IMR-90 (cell line): ENCODE data around the gene TIE1. TPM values are rescaled to one million over a fixed set of nuclear protein-coding genes. Genes with fewer than 3 reads are reported as not detected.

ENCODE experiments used
- ATAC-seq: fragments of 200-7000 bp; cut with Tn5 transposase; 2 replicates; pipeline ENCODE4 v1.9.1; 2020; ENCODE audit warnings: low read depth, mild to moderate bottlenecking, moderate library complexity
- BruUV-seq: library from RNA; stranded (reverse); fragments of 400-500 nt; replicated peaks from 2 replicates; lab custom pipeline; 2021; lab: Mats Ljungman, UMichigan
- CTCF ChIA-PET: fragments of 300-600 bp; formaldehyde crosslinking; extraction: SDS; loops from one replicate; lab custom pipeline; 2021; ENCODE audit warnings: antibody characterized with exemption; lab: Yijun Ruan, JAX
- POLR2A ChIA-PET: fragments of 300-600 bp; sonication (Branson Sonifier 250); formaldehyde crosslinking; loops from one replicate; lab custom pipeline; 2022; ENCODE audit warnings: antibody characterized with exemption; ENCODE audit not compliant: unreplicated experiment; lab: Charles Lee
- DNase-seq: peaks from one replicate; pipeline ENCODE4 v3.0.0; 2013
- H2AFZ ChIP-seq: replicated peaks from 2 replicates; pipeline ENCODE3; 2013; ENCODE audit warnings: low read length, mild to moderate bottlenecking; ENCODE audit not compliant: poor library complexity
- H2AK5ac ChIP-seq: 2 replicates; pipeline ENCODE4 v1.6.1; 2013; ENCODE audit warnings: low read depth, low read length, inconsistent platforms
- H2AK9ac ChIP-seq: replicated peaks from 2 replicates; pipeline ENCODE3; 2013; ENCODE audit warnings: mild to moderate bottlenecking, low read depth, low read length, moderate library complexity; ENCODE audit not compliant: poor library complexity
- H2BK120ac ChIP-seq: 2 replicates; pipeline ENCODE4 v1.6.1; 2013; ENCODE audit warnings: low read depth, low read length, inconsistent platforms
- H2BK15ac ChIP-seq: 3 replicates; pipeline ENCODE4 v1.6.1; 2013; ENCODE audit warnings: low read depth, low read length, inconsistent platforms
- H2BK20ac ChIP-seq: 2 replicates; pipeline ENCODE4 v1.6.1; 2013; ENCODE audit warnings: low read depth, mild to moderate bottlenecking, inconsistent platforms, low read length, moderate library complexity
- H2BK5ac ChIP-seq: 2 replicates; pipeline ENCODE4 v1.6.1; 2013; ENCODE audit warnings: mild to moderate bottlenecking, low read depth, low read length, inconsistent platforms; ENCODE audit not compliant: poor library complexity, severe bottlenecking
- H3K14ac ChIP-seq: replicated peaks from 2 replicates; pipeline ENCODE4 v1.6.1; 2013; ENCODE audit warnings: low read depth, low read length, inconsistent platforms
- H3K18ac ChIP-seq: 2 replicates; pipeline ENCODE4 v1.6.1; 2013; ENCODE audit warnings: low read depth, low read length, control low read depth
- H3K23ac ChIP-seq: 2 replicates; pipeline ENCODE4 v1.6.1; 2013; ENCODE audit warnings: low read depth, low read length, inconsistent platforms
- H3K27ac ChIP-seq: 2 replicates; pipeline ENCODE4 v1.5.1; 2013; ENCODE audit warnings: mild to moderate bottlenecking, control low read depth, low read length; ENCODE audit not compliant: insufficient read depth
- H3K27me3 ChIP-seq: 2 replicates; pipeline ENCODE4 v1.6.1; 2013; ENCODE audit warnings: low read length; ENCODE audit not compliant: control insufficient read depth, insufficient read depth
- H3K36me3 ChIP-seq: 2 replicates; pipeline ENCODE4 v1.6.1; 2013; ENCODE audit warnings: low read length, mixed read lengths; ENCODE audit not compliant: control insufficient read depth, insufficient read depth
- H3K4ac ChIP-seq: 2 replicates; pipeline ENCODE4 v1.6.1; 2013; ENCODE audit warnings: low read depth, low read length, inconsistent platforms
- H3K4me1 ChIP-seq: 2 replicates; pipeline ENCODE4 v1.6.1; 2013; ENCODE audit warnings: low read length, mixed read lengths; ENCODE audit not compliant: control insufficient read depth, insufficient read depth
- H3K4me2 ChIP-seq: 2 replicates; pipeline ENCODE4 v1.6.1; 2013; ENCODE audit warnings: low read depth, mild to moderate bottlenecking, control low read depth, low read length, moderate library complexity
- H3K4me3 ChIP-seq: 2 replicates; pipeline ENCODE4 v1.5.1; 2013; ENCODE audit warnings: low read depth, mild to moderate bottlenecking, control low read depth, low read length, moderate library complexity; ENCODE audit not compliant: insufficient read depth
- H3K56ac ChIP-seq: 2 replicates; pipeline ENCODE4 v1.6.1; 2013; ENCODE audit warnings: low read length, inconsistent platforms; ENCODE audit not compliant: insufficient read depth; ENCODE audit errors: extremely low read depth
- H3K79me1 ChIP-seq, 2 experiments: 2 replicates each; pipeline ENCODE4 v1.6.1; 2013; ENCODE audit warnings: low read length in 2 of 2, inconsistent platforms in 1 of 2, low read depth in 1 of 2
- H3K9ac ChIP-seq: 2 replicates; pipeline ENCODE4 v1.6.1; 2013; ENCODE audit warnings: low read depth, low read length, control low read depth
- H3K9me1 ChIP-seq: 2 replicates; pipeline ENCODE4 v1.6.1; 2013; ENCODE audit warnings: low read length, inconsistent platforms; ENCODE audit not compliant: insufficient read depth
- H3K9me3 ChIP-seq: 2 replicates; pipeline ENCODE4 v1.6.1; 2013; ENCODE audit warnings: low read length; ENCODE audit not compliant: control insufficient read depth, insufficient read depth
- H4K20me1 ChIP-seq: 2 replicates; pipeline ENCODE4 v1.6.1; 2013; ENCODE audit warnings: low read length, inconsistent platforms; ENCODE audit not compliant: insufficient read depth
- H4K5ac ChIP-seq: 2 replicates; pipeline ENCODE4 v1.6.1; 2013; ENCODE audit warnings: mild to moderate bottlenecking, low read depth, low read length, control low read depth
- H4K8ac ChIP-seq, 2 experiments: 2 replicates each; pipeline ENCODE4 v1.6.1; 2013; ENCODE audit warnings: low read depth in 2 of 2, low read length in 2 of 2, control low read depth in 1 of 2, inconsistent platforms in 1 of 2
- H4K91ac ChIP-seq: 2 replicates; pipeline ENCODE4 v1.6.1; 2013; ENCODE audit warnings: low read depth, low read length, inconsistent platforms; ENCODE audit not compliant: insufficient read depth
- BHLHE40 ChIP-seq: fragments of 150-350 bp; IDR thresholded peaks from 2 replicates; pipeline ENCODE4 v1.6.1; 2016; ENCODE audit warnings: mild to moderate bottlenecking, low read depth, low read length
- CEBPB ChIP-seq: IDR thresholded peaks from 2 replicates; pipeline ENCODE4 v1.6.1; 2012; ENCODE audit warnings: low read depth, low read length, improper control_type of control experiment
- CHD1 ChIP-seq: IDR thresholded peaks from 2 replicates; pipeline ENCODE4 v1.6.1; 2012; ENCODE audit warnings: low read depth, low read length, improper control_type of control experiment
- FOS ChIP-seq: fragments of 150-350 bp; IDR thresholded peaks from 2 replicates; pipeline ENCODE4 v1.6.1; 2016; ENCODE audit warnings: low read depth, low read length
- MAFK ChIP-seq: IDR thresholded peaks from 2 replicates; pipeline ENCODE4 v1.6.1; 2012; ENCODE audit warnings: low read depth, low read length, improper control_type of control experiment
- MAZ ChIP-seq: IDR thresholded peaks from 2 replicates; pipeline ENCODE4 v1.6.1; 2012; ENCODE audit warnings: low read depth, mild to moderate bottlenecking, low read length, improper control_type of control experiment, moderate library complexity, borderline replicate concordance
- MXI1 ChIP-seq: IDR thresholded peaks from 2 replicates; pipeline ENCODE4 v1.6.1; 2012; ENCODE audit warnings: low read depth, mild to moderate bottlenecking, low read length, moderate library complexity, borderline replicate concordance
- NFE2L2 ChIP-seq: fragments of 150-350 bp; IDR thresholded peaks from 2 replicates; pipeline ENCODE4 v1.6.1; 2016; ENCODE audit warnings: low read depth, mild to moderate bottlenecking, low read length
- POLR2A ChIP-seq: IDR thresholded peaks from 2 replicates; pipeline ENCODE4 v1.6.1; 2012; ENCODE audit warnings: mild to moderate bottlenecking, low read depth, low read length
- RAD21 ChIP-seq: IDR thresholded peaks from 2 replicates; pipeline ENCODE4 v1.6.1; 2012; ENCODE audit warnings: low read length, improper control_type of control experiment
- RCOR1 ChIP-seq: IDR thresholded peaks from 2 replicates; pipeline ENCODE4 v1.6.1; 2012; ENCODE audit warnings: mild to moderate bottlenecking, low read length, improper control_type of control experiment; ENCODE audit not compliant: insufficient replicate concordance
- RFX5 ChIP-seq: IDR thresholded peaks from 2 replicates; pipeline ENCODE4 v1.8.0; 2012; ENCODE audit warnings: low read depth, mild to moderate bottlenecking, low read length, moderate library complexity
- SMC3 ChIP-seq: fragments of 150-350 bp; IDR thresholded peaks from 2 replicates; pipeline ENCODE4 v1.6.1; 2016; ENCODE audit warnings: low read depth, mild to moderate bottlenecking, antibody characterized with exemption, low read length, moderate library complexity
- WGBS, 2 experiments: methylation state at CpG; one replicate each; pipeline versions ENCODE4 v1.1.5 to v1.1.7; 2013; ENCODE audit warnings: missing lambda C conversion rate in 2 of 2; ENCODE audit not compliant: insufficient read length in 1 of 2; ENCODE audit errors: extremely low coverage in 2 of 2; 5-methylcytosine and 5-hydroxymethylcytosine counted together
- dilution Hi-C: fragments of 300-500 bp; cut with HindIII; formaldehyde crosslinking; loops from one replicate; pipeline ENCODE4 v1.14.3; 2018; ENCODE audit warnings: low sequenced_read_pairs; ENCODE audit not compliant: unreplicated experiment
- in situ Hi-C: fragments of 300-500 bp; cut with MboI; formaldehyde crosslinking; loops from 3 replicates; pipeline ENCODE4 v1.14.3; 2019; ENCODE audit warnings: low sequenced_read_pairs, inconsistent platforms, mixed read lengths
- intact Hi-C: fragments of 100-400 bp; cut with micrococcal nuclease; formaldehyde crosslinking; loops from 2 replicates; pipeline ENCODE4 v1.10.0; 2022
- polyA plus RNA-seq, 3 experiments: library from polyadenylated mRNA; depleted of rRNA; stranded (reverse); fragments of >200 nt; gene quantifications; 2 replicates each; pipeline ENCODE4 v1.2.3, GENCODE V29; 2012; ENCODE audit warnings: low replicate concordance in 1 of 3
- total RNA-seq: library from RNA; depleted of rRNA; stranded (reverse); fragments of >200 nt; gene quantifications from 2 replicates; pipeline ENCODE4 v1.2.3, GENCODE V29; 2012
- TF ChIP-seq, protein P1 (sequence below): fragments of 150-350 bp; IDR thresholded peaks from 2 replicates; pipeline ENCODE4 v1.6.1; 2017; ENCODE audit warnings: mild to moderate bottlenecking, antibody characterized with exemption, low read length, low read depth
- TF ChIP-seq, protein P2 (sequence below): fragments of 150-350 bp; IDR thresholded peaks from 2 replicates; pipeline ENCODE4 v1.6.1; 2016; ENCODE audit warnings: low read depth, mild to moderate bottlenecking, low read length, moderate library complexity, borderline replicate concordance
- TF ChIP-seq, protein P3 (sequence below): conservative IDR thresholded peaks from 2 replicates; pipeline ENCODE4 v1.5.1; 2012; ENCODE audit warnings: mild to moderate bottlenecking, low read depth, low read length, improper control_type of control experiment

Gene TIE1
- total and polyA plus RNA-seq, 2 of the 4 experiments (the other 2 are of a cell fraction) = 2.3 to 7.5 TPM

DNA sequence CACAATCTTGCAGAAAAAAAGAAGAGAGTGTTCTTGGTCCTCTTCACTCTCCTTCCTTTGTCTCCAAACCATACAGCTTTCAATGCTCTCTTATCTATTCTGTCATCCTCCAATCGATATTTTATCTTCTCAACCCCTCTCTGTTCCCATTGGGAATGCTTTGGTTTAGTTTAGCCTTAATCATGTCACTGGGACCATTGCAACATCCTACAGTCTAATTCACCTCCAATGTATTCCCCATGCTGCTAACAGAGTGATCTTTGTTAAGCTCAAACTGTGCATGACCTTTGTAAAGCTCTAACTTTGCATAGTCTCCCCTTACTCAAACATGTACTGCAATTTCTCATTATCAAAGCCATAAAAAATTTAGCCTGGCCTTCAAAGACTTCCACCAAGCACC, 39.8 kb downstream of the TIE1 start:
- Histone ChIP-seq H3K36me3 (no peaks in the 10 kb centered on the region), H3K9me1 (peaks cover 6% of the 10 kb centered on the region; the same call in 1 of the 2 replicates), H3K4me2 (no peak overlapping the region), H2BK15ac (no peak overlapping the region), H3K14ac (no peak overlapping the region), H2BK20ac (no peak overlapping the region), H2AK9ac (no peak overlapping the region), H3K4me1 (peaks cover 6% of the 10 kb centered on the region), H3K79me1 (no peaks in the 10 kb centered on the region), H3K27me3 (peaks cover 11% of the 10 kb centered on the region), H4K5ac (no peak overlapping the region), H2BK5ac (no peak overlapping the region), H3K4ac (no peak overlapping the region), H3K9me3 (no peaks in the 10 kb centered on the region), H4K20me1 (no peaks in the 10 kb centered on the region), H3K4me3 (no peak overlapping the region), H3K27ac (no peak overlapping the region), H3K18ac (no peak overlapping the region), H3K56ac (no peak overlapping the region), H3K9ac (no peak overlapping the region), H4K8ac (no peak overlapping the region), H4K91ac (no peak overlapping the region), H2AFZ (no peak overlapping the region), H2AK5ac (no peak overlapping the region), H2BK120ac (no peak overlapping the region), H3K23ac (no peak overlapping the region)
- ChIA-PET POLR2A (no interaction called here), CTCF (no interaction called here)
- BruUV-seq = no TSS peak
- TF ChIP-seq CEBPB = no peak
- no peak for TF ChIP-seq FOS
- TF ChIP-seq POLR2A = no peak
- TF ChIP-seq SMC3 = no peak
- TF ChIP-seq RAD21 = no peak
- TF ChIP-seq, protein P1, sequence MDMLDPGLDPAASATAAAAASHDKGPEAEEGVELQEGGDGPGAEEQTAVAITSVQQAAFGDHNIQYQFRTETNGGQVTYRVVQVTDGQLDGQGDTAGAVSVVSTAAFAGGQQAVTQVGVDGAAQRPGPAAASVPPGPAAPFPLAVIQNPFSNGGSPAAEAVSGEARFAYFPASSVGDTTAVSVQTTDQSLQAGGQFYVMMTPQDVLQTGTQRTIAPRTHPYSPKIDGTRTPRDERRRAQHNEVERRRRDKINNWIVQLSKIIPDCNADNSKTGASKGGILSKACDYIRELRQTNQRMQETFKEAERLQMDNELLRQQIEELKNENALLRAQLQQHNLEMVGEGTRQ = no peak
- TF ChIP-seq NFE2L2 = no peak
- no peak for TF ChIP-seq RFX5
- TF ChIP-seq, protein P2, sequence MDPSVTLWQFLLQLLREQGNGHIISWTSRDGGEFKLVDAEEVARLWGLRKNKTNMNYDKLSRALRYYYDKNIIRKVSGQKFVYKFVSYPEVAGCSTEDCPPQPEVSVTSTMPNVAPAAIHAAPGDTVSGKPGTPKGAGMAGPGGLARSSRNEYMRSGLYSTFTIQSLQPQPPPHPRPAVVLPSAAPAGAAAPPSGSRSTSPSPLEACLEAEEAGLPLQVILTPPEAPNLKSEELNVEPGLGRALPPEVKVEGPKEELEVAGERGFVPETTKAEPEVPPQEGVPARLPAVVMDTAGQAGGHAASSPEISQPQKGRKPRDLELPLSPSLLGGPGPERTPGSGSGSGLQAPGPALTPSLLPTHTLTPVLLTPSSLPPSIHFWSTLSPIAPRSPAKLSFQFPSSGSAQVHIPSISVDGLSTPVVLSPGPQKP = no peak
- TF ChIP-seq, protein P3, sequence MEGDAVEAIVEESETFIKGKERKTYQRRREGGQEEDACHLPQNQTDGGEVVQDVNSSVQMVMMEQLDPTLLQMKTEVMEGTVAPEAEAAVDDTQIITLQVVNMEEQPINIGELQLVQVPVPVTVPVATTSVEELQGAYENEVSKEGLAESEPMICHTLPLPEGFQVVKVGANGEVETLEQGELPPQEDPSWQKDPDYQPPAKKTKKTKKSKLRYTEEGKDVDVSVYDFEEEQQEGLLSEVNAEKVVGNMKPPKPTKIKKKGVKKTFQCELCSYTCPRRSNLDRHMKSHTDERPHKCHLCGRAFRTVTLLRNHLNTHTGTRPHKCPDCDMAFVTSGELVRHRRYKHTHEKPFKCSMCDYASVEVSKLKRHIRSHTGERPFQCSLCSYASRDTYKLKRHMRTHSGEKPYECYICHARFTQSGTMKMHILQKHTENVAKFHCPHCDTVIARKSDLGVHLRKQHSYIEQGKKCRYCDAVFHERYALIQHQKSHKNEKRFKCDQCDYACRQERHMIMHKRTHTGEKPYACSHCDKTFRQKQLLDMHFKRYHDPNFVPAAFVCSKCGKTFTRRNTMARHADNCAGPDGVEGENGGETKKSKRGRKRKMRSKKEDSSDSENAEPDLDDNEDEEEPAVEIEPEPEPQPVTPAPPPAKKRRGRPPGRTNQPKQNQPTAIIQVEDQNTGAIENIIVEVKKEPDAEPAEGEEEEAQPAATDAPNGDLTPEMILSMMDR = no peak
- no peak for TF ChIP-seq MXI1
- TF ChIP-seq MAZ = no peak
- no peak for TF ChIP-seq RCOR1
- no peak for TF ChIP-seq BHLHE40
- no peak for TF ChIP-seq MAFK
- TF ChIP-seq CHD1 = no peak
- dilution Hi-C loops = no loop called here
- no peak for ATAC-seq
- intact Hi-C loops = no loop called here
- no peak for DNase-seq
- WGBS, 2 experiments = no CpG with 5 or more reads among the region's 1 CpG
- in situ Hi-C loops = loop anchor here (5.0 kb wide), 1 partner anchor 33 kb away; no protein-coding TSS in a partner anchor
